Fibroblast of gingiva (primary cell): ENCODE measurements around the gene SLC3A2.
"Not testable (repeated sequence)": the region's sequence is repeated elsewhere in the genome, so short reads cannot be mapped to it uniquely, and the experiment has no call there.

Experiments used
- DNase-seq: peaks from one replicate; pipeline ENCODE4 v3.0.0-alpha.2; 2011; ENCODE audit warnings: low read depth

The SLC3A2 gene

DNA sequence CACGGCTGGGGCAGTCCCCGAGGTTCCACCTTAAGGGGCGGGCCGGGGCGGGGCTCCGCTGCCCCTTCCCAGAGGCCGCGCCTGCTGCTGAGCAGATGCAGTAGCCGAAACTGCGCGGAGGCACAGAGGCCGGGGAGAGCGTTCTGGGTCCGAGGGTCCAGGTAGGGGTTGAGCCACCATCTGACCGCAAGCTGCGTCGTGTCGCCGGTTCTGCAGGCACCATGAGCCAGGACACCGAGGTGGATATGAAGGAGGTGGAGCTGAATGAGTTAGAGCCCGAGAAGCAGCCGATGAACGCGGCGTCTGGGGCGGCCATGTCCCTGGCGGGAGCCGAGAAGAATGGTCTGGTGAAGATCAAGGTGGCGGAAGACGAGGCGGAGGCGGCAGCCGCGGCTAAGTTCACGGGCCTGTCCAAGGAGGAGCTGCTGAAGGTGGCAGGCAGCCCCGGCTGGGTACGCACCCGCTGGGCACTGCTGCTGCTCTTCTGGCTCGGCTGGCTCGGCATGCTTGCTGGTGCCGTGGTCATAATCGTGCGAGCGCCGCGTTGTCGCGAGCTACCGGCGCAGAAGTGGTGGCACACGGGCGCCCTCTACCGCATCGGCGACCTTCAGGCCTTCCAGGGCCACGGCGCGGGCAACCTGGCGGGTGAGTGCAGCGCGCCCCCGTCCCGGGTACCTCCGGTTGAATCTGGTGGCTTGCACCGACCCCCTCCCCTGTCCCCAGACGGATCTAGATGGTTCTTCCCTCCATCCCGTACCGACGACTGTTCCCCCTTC, at the start of gene SLC3A2:
SLC3A2 (plus strand) TSS at position 94 of the 776 bp plus-strand sequence; CDS start at position 222, 128 bp downstream.
- DNase-seq = peak; percentile 87

DNA sequence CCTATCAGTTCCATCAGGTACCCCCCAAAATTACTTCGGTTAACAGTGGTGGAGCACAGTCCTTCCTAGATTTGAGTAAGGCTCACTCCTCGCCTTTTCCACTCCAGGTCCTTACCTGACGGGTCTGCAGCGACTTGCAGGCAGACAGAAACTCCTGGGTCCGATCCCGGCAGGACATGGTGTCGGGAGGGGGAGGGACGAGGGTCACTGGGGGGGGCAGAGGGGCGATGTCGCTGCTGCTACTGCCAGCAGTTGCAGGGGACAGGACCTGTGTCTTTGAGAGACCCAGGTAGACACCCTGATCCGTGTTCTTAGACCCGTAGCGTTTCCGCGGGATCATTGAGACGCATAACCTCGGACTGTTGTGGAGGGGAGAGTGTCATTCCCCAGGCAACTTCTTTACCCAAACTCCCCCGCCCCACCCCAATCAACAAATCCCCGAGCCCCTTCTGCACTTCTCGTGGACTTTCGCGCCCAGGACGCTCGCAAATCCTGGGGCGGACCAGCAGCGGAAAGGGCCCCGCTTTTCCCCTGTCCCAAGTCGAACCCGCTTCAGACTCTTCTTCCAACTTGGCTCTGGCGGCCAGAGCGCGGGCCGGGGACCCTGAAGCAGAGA, 49.7 kb upstream of the SLC3A2 start:
- DNase-seq = no peak

DNA sequence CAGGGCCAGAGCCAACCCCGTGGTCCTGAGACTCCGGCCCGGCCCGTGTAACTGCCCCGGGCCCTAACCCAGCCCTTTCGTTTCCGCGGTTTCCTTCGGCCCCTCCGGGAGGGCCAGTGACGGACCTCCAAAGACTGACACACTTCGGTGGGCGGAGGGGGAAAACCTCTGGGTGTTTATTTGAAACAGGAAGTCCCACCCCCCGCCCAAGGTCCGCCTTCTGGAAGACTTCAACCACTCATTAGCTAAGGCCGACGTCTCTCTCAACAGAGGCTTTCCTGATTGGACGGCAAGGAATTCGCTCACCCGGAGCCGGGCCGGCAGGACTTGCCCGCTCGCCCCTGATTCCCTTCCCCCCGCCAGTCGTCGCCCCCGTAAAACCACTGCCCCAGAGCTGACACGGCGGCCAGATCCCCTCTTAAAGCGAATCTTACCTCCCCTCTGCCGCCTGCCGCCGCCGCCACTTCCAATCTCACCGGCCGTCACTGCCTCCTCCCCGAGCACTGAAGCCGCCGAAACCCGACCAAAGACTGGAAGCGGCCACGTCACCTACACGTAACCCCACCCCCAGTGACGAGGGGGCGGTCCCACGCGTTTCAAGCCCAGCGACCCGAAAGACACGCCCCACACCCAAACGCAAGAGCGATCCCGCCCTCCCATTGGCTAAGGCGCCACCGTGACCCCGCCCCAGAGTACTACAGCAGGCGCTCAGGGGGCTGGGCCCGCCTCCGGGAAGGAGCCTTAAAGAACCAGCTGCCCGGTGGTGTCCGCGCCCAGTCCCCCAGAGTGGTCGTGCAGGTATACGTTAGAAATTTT, 49.0 kb upstream of the SLC3A2 start, which contains the start of gene STX5:
STX5 (minus strand) TSS at position 532 of the 816 bp plus-strand sequence. CDS start 808 bp downstream, outside the sequence.
- peak; percentile 98 for DNase-seq

DNA sequence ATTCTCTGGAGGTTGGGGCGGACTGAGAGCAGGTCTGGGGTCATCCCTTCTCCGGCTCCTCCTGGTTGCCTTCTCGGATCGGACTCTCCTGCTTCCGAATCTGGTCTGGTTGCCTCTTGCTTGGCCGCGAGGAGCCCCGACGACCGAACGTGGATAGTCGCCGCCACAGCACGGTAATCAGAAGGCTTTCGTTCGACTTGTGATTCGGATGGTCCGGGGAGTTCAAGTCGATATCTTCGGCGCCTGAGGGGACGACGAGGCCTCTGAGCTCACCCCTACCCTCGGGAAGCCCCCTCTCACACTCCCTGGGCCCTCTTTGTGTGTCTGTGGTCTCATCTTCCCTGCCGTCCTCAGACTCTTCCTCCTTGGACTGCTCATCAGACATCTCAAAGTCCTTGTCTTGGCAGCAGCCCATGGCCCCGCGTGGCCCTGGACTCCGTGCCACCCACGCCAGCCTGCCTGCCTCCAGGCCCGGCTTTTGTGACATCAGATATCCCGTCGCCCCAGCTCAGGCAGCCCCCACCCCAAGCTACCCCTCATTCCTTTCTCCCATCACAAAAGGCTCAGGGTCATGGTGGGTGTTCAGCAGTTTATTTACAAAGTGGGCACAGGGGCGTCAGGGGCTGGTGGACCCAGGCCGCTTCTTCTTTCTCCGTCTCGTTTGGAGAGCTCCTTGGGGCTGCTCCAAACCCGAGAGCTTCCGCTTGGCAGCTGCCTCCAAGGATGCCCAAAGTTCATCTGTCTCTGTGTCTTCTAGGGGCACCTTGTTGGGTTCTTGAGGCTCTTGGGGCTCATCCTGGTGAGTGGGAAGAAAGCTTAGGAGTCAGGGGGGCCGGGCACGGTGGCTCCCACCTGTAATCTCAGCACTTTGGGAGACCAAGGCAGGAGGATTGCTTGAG, 48.1 kb upstream of the SLC3A2 start, which contains the start of gene TEX54:
TEX54 (minus strand) TSS at position 506 of the 899 bp plus-strand sequence.
- DNase-seq = peak; percentile 28

DNA sequence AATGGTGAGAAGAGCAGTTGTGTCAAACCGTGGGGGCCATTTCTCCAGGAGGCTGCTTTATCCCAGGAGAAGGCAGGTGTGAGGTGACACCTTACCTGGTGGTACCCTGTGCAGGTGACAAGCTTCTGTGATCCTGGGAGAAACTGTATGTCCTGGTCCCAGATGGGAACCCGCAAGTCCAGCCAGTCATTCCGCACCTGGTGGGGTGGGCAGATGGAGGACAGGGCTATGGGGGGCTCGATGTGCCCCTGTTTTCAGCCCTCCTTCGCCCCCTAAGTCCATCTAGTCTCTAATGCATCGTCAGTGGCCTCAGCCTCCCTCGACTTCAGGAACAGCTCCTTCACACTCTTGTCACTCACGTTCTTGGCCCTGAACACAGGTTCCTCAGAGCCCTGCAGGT, 45.4 kb upstream of the SLC3A2 start:
- DNase-seq = no peak

DNA sequence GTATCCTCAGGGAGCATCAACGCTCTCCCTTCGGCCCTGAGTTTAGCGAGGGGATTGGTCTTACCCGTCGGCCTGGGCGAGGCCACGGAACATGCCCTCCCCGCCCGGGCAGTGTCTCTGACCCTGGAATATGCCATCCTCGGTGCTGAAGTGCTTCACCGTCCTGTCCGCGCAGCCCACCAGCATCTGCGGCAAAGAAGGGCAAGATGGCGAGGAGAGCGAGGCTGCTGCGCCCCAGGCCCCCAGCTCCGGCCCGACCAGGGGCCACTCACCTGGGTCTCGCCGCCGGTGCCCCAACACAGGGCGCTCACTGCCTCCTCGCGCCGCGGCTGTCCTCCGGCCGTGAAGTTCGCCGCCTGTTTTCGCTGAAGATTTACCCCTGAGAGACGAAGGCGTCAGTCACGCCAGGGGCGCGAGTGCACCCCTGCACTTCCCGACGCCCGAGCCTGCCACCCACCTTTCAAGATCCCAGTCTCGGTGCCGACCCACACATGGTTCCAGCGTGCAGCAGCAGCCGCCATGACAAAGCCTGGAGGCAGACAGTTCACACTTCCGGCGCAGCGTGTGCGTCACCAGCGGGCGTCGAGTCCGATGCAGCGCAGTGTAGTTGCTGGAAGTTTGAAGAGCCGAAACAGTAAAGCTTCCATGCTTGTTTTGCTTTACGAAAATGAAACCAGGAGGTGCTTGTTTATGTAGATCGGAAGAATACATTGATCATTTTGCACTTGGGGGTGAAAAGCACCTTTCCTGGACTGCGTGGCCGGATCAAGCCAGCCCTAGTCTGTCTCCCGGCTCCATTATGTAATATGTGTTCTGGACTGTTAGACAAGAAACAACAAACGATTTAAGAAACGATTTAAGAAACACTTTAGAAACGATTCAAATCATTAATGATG, 41.4 kb upstream of the SLC3A2 start, which contains the start of gene WDR74:
WDR74 (minus strand) TSS at position 541 of the 896 bp plus-strand sequence; CDS start at position 521, 20 bp downstream.
- peak; percentile 88 for DNase-seq

DNA sequence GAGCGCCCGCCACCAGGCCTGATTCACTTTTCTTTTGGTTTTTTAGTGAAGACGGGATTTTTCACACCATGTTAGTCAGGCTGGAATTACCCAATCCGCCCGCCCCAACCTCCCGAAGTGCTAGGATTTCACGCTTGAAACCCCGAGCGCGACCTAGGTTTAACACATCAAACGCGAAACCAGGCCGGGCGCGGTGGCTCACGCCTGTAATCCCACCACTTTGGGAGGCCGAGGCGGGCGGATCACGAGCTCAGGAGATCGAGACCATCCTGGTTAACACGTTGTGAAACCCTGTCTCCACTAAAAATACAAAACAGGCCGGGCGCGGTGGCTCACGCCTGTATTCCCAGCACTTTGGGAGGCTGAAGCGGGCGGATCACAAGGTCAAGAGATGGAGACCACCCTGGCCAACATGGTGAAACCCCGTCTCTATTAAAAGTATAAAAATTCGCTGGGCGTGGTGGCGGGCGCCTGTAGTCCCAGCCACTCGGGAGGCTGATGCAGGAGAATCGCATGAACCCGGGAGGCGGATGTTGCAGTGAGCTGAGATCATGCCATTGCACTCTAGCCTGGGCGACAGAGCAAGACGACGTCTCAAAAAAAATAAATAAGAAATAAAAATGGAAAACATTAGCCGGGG, 39.9 kb upstream of the SLC3A2 start:
- peak; percentile 74 for DNase-seq

DNA sequence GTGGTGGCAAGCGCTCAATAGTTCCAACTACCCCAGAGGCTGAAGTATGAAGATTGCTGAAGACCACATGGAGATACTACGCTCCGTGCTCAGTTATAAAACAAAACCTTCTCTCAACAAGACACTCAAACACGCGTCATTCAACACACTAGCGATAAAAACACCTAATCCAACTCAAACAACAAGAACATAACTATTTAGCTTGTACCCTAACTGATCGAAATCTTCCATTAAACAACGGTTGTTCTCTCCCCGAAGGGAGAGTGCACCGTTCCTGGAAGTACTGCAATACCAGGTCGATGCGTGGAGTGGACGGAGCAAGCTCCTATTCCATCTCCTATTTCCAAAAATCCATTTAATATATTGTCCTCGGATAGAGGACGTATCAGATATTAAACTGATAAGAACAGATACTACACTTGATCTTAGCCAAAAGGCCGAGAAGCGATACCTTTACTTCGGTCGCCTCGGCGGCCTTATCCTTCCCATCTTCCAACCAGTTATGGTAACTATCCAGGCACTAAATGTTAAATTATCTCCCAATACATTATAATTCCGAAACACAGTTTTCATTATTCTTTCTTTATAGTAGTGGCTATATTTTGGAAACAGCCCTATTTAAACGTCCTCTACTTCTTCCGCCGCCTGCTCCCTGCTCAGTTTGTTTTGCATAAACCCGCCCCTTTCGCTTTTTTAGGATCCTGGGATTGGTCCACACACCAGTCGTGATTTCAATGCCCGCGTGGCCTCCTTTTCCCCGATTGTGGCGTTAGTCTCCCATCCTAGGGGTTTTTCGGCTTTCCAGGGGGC, 39.1 kb upstream of the SLC3A2 start:
- peak; percentile 100 for DNase-seq

DNA sequence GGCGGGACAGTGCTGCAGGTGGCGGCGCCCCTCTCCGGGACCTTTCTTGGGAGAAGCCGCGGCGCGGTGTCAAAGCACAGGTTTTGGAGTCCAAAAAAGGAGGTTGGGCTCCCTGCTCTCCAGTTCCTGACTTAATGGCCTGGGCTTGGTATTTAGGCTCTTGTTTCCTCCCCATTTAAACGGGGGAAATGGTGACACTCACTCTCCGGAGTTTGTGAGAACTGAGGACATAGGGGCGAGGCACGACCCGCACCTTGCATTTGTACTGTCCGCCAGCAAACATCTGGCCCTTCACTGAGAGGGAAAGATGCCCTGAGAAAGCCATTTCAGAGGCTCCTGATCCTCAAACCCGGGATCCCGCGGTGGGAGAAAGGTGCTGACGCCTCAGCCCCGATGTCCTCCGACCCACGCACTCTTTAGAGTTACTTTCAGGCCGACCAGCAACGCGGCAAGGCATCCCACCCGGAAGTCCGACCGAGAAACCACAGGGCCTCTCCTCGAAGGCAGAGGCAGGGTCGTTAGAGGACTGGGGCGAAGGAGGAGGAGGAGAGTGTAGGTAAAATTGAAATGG, 38.4 kb upstream of the SLC3A2 start:
- no peak for DNase-seq

DNA sequence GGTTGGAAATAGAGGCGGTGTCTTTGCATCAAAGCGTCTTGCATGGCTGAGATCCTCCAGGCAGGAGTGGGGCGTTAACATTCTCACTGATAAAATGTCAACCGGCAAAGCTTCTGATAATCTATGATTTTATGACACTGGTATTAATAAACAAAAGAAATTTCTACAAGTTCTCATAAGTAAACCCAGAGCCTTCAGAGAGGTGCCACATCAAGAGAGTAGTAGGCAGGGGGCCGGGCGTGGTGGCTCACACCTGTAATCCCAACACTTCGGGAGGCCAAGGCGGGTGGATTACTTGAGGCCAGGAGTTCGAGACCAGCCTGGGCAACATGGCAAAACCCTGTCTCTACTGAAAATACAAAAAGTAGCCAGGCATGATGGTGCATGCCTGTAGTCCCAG, 37.8 kb upstream of the SLC3A2 start:
- DNase-seq = not testable (repeated sequence)

DNA sequence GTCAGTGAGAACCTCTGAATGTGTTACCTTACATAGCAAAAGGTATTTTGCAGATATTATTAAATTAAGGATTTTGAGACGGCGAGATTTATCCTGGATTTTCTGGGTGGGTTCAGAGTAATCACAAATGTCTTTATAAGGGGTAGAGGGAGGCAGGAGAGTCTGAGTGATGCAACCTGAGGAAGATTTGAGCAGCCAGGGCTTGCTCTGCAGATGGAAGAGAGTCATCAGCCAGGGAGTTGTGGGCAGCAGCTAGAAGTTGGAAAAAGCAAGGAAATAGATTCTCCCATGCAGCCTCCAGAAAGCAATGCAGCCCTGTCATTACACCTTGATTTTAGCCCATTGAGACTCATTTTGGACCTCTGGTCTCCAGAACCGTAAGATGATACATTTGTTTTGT, 37.2 kb upstream of the SLC3A2 start:
- DNase-seq = no peak

DNA sequence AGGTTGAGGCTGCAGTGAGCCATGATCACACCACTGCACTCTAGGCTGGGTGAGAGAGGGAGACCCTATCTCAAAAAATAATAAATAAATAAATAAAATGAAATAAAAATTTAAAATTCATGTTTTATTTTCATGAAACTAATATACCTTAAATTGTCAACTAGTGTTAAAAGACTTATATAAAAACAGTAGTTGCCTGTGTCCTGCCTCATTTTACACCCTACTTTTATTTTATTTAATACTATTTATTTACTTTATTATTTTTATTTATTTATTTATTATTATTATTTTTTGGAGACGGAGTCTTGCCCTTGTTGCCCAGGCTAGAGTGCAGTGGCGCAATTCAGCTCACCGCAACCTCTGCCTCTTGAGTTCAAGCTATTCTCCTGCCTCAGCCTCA, 36.5 kb upstream of the SLC3A2 start:
- no peak for DNase-seq

DNA sequence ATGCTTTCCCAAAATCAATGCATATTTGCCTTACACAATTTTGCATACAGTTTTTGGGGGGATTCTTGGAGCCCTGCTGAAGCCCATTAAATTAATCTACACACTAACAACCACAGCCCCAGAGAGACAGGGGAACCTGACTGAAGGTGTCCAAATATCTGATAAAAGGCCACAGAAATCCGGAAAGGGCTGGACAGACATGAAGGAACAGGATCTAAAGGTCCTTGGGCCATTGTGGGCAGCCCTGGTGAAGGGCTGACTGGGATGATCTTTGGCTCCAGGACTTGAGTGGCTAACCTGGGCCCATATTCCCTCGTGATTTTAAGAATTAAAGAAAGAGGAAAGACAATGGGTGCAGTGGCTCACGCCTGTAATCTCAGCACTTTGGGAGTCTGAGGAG, 34.5 kb upstream of the SLC3A2 start:
- no peak for DNase-seq

DNA sequence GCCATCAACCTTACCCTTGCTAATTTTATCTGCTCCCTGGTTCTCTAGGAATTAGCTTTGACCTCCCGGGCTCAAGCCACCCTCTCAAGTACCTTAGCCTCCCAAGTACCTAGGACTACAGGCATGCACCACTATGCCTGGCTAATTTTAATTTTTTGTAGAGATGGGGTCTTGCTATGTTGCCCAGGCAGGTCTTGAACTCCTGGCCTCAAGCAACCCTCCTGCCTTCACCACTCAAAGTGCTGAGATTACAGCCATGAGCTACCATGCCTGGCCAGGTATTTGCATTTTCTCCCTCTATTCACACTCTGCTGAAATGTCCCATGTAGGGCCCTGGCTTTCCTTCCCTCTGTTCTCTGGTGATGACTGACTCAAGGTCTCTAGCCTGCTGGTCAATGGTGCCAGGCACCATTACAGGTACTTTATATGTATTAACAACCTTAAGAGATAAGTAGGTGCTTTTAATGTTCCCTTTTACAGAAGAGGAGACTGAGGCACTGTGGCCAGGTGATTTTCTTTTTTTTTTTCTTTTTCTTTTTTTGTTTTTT, 32.9 kb upstream of the SLC3A2 start:
- DNase-seq = no peak

DNA sequence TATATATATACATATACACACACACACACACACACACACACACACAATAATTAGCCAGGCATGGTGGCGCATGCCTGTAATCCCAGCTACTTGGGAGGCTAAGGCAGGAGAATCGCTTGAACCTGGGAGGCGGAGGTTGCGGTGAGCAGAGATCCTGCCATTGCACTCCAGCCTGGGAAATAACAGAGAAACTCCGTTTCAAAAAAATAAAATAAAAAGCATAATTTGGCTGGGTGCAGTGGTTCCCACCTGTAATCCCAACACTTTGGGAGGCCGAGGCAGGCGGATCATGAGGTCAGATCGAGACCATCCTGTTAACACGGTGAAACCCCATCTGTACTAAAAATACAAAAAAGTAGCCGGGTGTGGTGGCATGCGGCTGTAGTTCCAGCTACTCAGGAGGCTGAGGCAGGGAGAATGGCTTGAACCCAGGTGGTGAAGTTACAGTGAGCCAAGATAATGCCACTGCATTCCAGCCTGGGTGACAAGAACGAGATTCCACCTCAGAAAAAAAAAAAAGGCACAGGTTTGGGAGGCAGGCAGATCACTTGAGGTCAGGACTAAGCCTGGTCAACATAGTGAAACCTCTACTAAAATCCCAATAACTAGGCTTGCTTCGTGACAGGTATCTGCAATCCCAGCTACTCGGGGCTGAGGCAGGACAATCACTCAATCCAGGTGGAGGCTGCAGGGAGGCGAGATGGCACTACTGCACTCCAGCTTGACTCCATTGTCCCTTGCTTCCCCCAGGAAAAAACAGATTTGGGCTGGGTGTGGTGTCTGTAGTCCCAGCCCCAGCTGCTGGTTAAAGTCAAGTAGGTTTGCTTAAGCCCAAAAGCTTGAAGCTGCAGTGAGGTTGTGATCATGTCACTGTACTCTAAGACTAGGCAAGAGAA, 29.5 kb upstream of the SLC3A2 start:
- no peak for DNase-seq

DNA sequence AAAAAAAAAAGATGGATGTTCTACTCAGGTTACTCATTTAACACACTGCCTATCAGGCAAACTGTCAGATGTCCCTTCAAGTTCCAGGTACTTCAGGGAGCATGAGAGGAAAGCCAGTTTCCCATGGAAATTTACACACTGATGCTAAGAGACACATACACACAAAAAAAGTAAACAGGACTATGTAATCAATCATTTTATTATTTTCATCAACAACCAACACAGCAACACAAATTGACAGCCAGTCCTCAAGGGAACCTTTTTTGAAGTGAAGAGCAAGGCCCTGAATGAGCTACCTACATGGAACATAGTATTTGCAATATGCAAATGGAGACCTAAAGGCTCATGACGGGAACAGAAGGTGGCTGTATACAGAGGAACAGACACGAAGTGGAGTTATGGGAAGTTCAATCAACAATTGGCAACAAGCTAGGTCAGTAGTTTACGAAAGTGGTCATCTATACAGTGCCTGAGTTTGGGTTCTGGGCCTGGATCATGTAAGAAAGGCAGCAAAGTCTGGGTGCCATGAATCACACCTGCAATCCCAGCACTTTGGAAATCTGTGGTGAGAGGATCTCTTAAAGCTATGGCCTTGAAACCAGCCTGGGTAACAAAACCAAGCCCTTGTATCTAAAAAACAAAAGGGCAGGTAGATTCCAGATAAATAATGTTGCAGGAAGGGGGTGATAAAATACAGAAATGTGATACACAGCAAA, 28.7 kb upstream of the SLC3A2 start:
- no peak for DNase-seq
